Breast epithelium (tissue), 4 donors: ENCODE measurements around the gene RABAC1. TPM values are rescaled to one million over a fixed set of nuclear protein-coding genes. Genes with fewer than 3 reads are reported as not detected.
"Not testable (repeated sequence)": the region's sequence is repeated elsewhere in the genome, so short reads cannot be mapped to it uniquely, and the experiment has no call there.

Experiments
- DNase-seq, 2 donors: peaks; one replicate each; pipeline ENCODE4 v3.0.0-alpha.2; 2019; ENCODE audit warnings: low spot score in 2 of 2
- H3K27ac ChIP-seq, 2 donors: fragments of 200-600 bp; sonication (generic) in 1 of 2; one replicate each; pipeline ENCODE4 v1.5.1; 2016 to 2019; ENCODE audit warnings: mild to moderate bottlenecking in 1 of 2
- H3K27me3 ChIP-seq, 2 donors: fragments of 200-600 bp; sonication (generic) in 1 of 2; one replicate each; pipeline versions ENCODE4 v1.5.1 to v1.6.0; 2017 to 2019; ENCODE audit warnings: control low read depth in 1 of 2, mild to moderate bottlenecking in 1 of 2
- H3K36me3 ChIP-seq: fragments of 200-600 bp; one replicate; pipeline ENCODE4 v1.5.1; 2019
- H3K4me1 ChIP-seq, 2 donors: fragments of 200-600 bp; sonication (generic); one replicate each; pipeline ENCODE4 v1.5.1; 2016 to 2019; ENCODE audit warnings: control low read depth in 1 of 2
- H3K4me3 ChIP-seq, 3 donors: fragments of 200-600 bp; sonication (generic); 1 replicate in 2 of 3; 2 replicates in 1 of 3; pipeline ENCODE4 v1.5.1; 2016 to 2019; ENCODE audit warnings: mild to moderate bottlenecking in 3 of 3, moderate library complexity in 2 of 3
- H3K9me3 ChIP-seq, 2 donors: fragments of 200-600 bp; sonication (generic) in 1 of 2; one replicate each; pipeline ENCODE4 v1.5.1; 2016 to 2019; ENCODE audit warnings: control low read depth in 1 of 2
- CTCF ChIP-seq, 3 donors: fragments of 450-650 bp; IDR thresholded peaks; one replicate each; pipeline ENCODE4 v1.5.1; 2016 to 2017; ENCODE audit warnings: antibody characterized with exemption in 3 of 3, mild to moderate bottlenecking in 3 of 3, moderate library complexity in 3 of 3
- POLR2A ChIP-seq: fragments of 450-650 bp; IDR thresholded peaks from one replicate; pipeline ENCODE4 v1.6.1; 2016; ENCODE audit warnings: antibody characterized with exemption, mild to moderate bottlenecking, moderate library complexity
- POLR2AphosphoS5 ChIP-seq, 3 donors: sonication (generic); formaldehyde crosslinking; IDR thresholded peaks; one replicate each; pipeline ENCODE4 v1.6.1; 2017; ENCODE audit warnings: antibody characterized with exemption in 3 of 3
- intact Hi-C: fragments of 100-400 bp; cut with DNase I; formaldehyde crosslinking; loops from one replicate; pipeline ENCODE4 v1.15.1; 2023; ENCODE audit warnings: low total_unique reads
- total RNA-seq, 3 donors: library from RNA; depleted of rRNA; stranded (reverse); fragments of >200 nt; gene quantifications; one replicate each; pipeline ENCODE4 v1.1.0, GENCODE V29; 2016

Gene RABAC1
- total RNA-seq, 3 donors from 2014 or later: 150 to 190 (median 153) TPM

- DNase-seq: no peak
- TF ChIP-seq POLR2A (no peak), CTCF (IDR thresholded peaks at IDR 0.05) (no peak)
- Histone ChIP-seq H3K4me3 (peak within 1 kb of the TSS; percentile 22 to 57 (median 42)), H3K9me3 (no peaks in the 10 kb centered on the region), H3K27ac (no peak within 1 kb of the TSS), H3K4me1 (no peaks in the 10 kb centered on the region), H3K27me3 (peaks cover 9 to 87% of the 10 kb centered on the region in 2 donors), H3K36me3 (no peaks in the 10 kb centered on the region)
- intact Hi-C loops: no loop called here
Measured at GRCh38 chr19:41993612-41994483, 34.7 kb upstream of the RABAC1 start, which contains the start of gene ATP1A3. Gene ATP1A3 (minus strand): TSS chr19:41994230. CDS start chr19:41994076, 154 bp downstream.

GRCh38 chr19:41991925-41992569 is 32.9 kb upstream of the RABAC1 start:
- H3K4me3 ChIP-seq, H3K4me1 ChIP-seq, DNase-seq, intact Hi-C loops, H3K9me3 ChIP-seq, H3K36me3 ChIP-seq, H3K27ac ChIP-seq: not testable (repeated sequence)
- peaks cover 9 to 70% of the 10 kb centered on the region in 2 donors for H3K27me3 ChIP-seq

- intact Hi-C loops: no loop called here
- H3K27ac ChIP-seq: no peak overlapping the region
Measured at GRCh38 chr19:41991025-41991424, 31.9 kb upstream of the RABAC1 start.

GRCh38 chr19:41990615-41991014 is 31.5 kb upstream of the RABAC1 start:
- TF ChIP-seq POLR2A: no peak
- no peak for TF ChIP-seq POLR2AphosphoS5 (IDR thresholded peaks at IDR 0.05)
- intact Hi-C loops: no loop called here
- H3K4me1 ChIP-seq: no peaks in the 10 kb centered on the region
- H3K36me3 ChIP-seq: no peaks in the 10 kb centered on the region
- no peak overlapping the region for H3K27ac ChIP-seq
- H3K4me3 ChIP-seq: no peak overlapping the region
- peaks cover 9 to 56% of the 10 kb centered on the region in 2 donors for H3K27me3 ChIP-seq
- no peak for DNase-seq
- no peaks in the 10 kb centered on the region for H3K9me3 ChIP-seq

More at GRCh38 chr19:41991025-41991424, 31.9 kb upstream of the RABAC1 start:
- H3K4me1 ChIP-seq: no peaks in the 10 kb centered on the region
- H3K36me3 ChIP-seq: no peaks in the 10 kb centered on the region
- DNase-seq: no peak
- H3K27me3 ChIP-seq: peaks cover 9 to 60% of the 10 kb centered on the region in 2 donors
- H3K4me3 ChIP-seq: no peak overlapping the region
- no peaks in the 10 kb centered on the region for H3K9me3 ChIP-seq
- TF ChIP-seq POLR2A: no peak
- TF ChIP-seq CTCF (IDR thresholded peaks at IDR 0.05): no peak
- no peak for TF ChIP-seq POLR2AphosphoS5 (IDR thresholded peaks at IDR 0.05)

- no peaks in the 10 kb centered on the region for H3K36me3 ChIP-seq
- TF ChIP-seq CTCF (IDR thresholded peaks at IDR 0.05) (no peak), POLR2AphosphoS5 (IDR thresholded peaks at IDR 0.05) (no peak), POLR2A (no peak)
- H3K4me1 ChIP-seq: no peaks in the 10 kb centered on the region
- intact Hi-C loops: no loop called here
- no peak for DNase-seq
- H3K4me3 ChIP-seq: no peak overlapping the region
- H3K9me3 ChIP-seq: no peaks in the 10 kb centered on the region
- H3K27me3 ChIP-seq: peaks cover 9 to 50% of the 10 kb centered on the region in 2 donors
- H3K27ac ChIP-seq: no peak overlapping the region
Measured at GRCh38 chr19:41990028-41990427, 30.9 kb upstream of the RABAC1 start.

GRCh38 chr19:41988947-41989346 is 29.8 kb upstream of the RABAC1 start:
- no peak for DNase-seq
- TF ChIP-seq CTCF (IDR thresholded peaks at IDR 0.05): no peak
- TF ChIP-seq POLR2A: no peak
- TF ChIP-seq POLR2AphosphoS5 (IDR thresholded peaks at IDR 0.05): no peak
- Histone ChIP-seq H3K9me3 (no peaks in the 10 kb centered on the region), H3K4me1 (no peaks in the 10 kb centered on the region), H3K36me3 (no peaks in the 10 kb centered on the region), H3K4me3 (no peak overlapping the region), H3K27me3 (peaks cover 6 to 39% of the 10 kb centered on the region in 2 donors), H3K27ac (no peak overlapping the region)
- intact Hi-C loops: no loop called here
